HepG2 (cell line): ENCODE data around the gene AP1M2. TPM values are rescaled to one million over a fixed set of nuclear protein-coding genes. Genes with fewer than 3 reads are reported as not detected.

ENCODE experiments used
- AKNA ChIP-seq: sonication (generic); formaldehyde crosslinking; IDR thresholded peaks from 2 replicates; pipeline ENCODE4 v1.4.0; 2020; ENCODE audit warnings: missing genetic modification reagents, borderline replicate concordance
- BRCA1 ChIP-seq: sonication (generic); formaldehyde crosslinking; IDR thresholded peaks from 2 replicates; pipeline ENCODE4 v1.4.0; 2020; ENCODE audit warnings: missing genetic modification reagents
- EEA1 ChIP-seq: sonication (generic); formaldehyde crosslinking; IDR thresholded peaks from 2 replicates; pipeline ENCODE4 v1.5.1; 2020; ENCODE audit warnings: mild to moderate bottlenecking, missing genetic modification reagents, borderline replicate concordance
- GATAD1 ChIP-seq: IDR thresholded peaks from 2 replicates; pipeline ENCODE4 v1.6.1; 2016; ENCODE audit warnings: missing genetic modification reagents, missing compliant biosample characterization
- MATR3 ChIP-seq: sonication (generic); formaldehyde crosslinking; IDR thresholded peaks from 2 replicates; pipeline ENCODE4 v1.4.0; 2020; ENCODE audit warnings: missing genetic modification reagents
- MXI1 ChIP-seq: IDR thresholded peaks from 3 replicates; pipeline ENCODE4 v1.6.1; 2012; ENCODE audit warnings: low read depth, low read length, inconsistent platforms, borderline replicate concordance
- PAXIP1 ChIP-seq: sonication (generic); formaldehyde crosslinking; conservative IDR thresholded peaks from 2 replicates; pipeline ENCODE4 v1.4.0; 2020; ENCODE audit warnings: mild to moderate bottlenecking, missing genetic modification reagents, moderate library complexity
- REXO4 ChIP-seq: sonication (generic); formaldehyde crosslinking; IDR thresholded peaks from 2 replicates; pipeline ENCODE4 v1.8.0; 2022; ENCODE audit warnings: missing genetic modification reagents, mild to moderate bottlenecking, borderline replicate concordance
- ZFP37 ChIP-seq: sonication (generic); formaldehyde crosslinking; IDR thresholded peaks from 2 replicates; pipeline ENCODE4 v1.4.0; 2020; ENCODE audit warnings: missing genetic modification reagents, borderline replicate concordance
- ZNF318 ChIP-seq: sonication (generic); formaldehyde crosslinking; IDR thresholded peaks from 2 replicates; pipeline ENCODE4 v1.4.0; 2020; ENCODE audit warnings: mild to moderate bottlenecking, missing genetic modification reagents
- ZNF350 ChIP-seq: sonication (generic); formaldehyde crosslinking; IDR thresholded peaks from 2 replicates; pipeline ENCODE4 v1.4.0; 2020; ENCODE audit warnings: mild to moderate bottlenecking, low read depth, missing genetic modification reagents, borderline replicate concordance
- ZNF768 ChIP-seq: sonication (generic); formaldehyde crosslinking; IDR thresholded peaks from 2 replicates; pipeline ENCODE4 v1.4.0; 2020; ENCODE audit warnings: missing genetic modification reagents
- ZNF839 ChIP-seq: sonication (generic); formaldehyde crosslinking; IDR thresholded peaks from 2 replicates; pipeline ENCODE4 v1.4.0; 2020; ENCODE audit warnings: missing genetic modification reagents, mild to moderate bottlenecking, borderline replicate concordance
- polyA plus RNA-seq, 8 experiments: library from polyadenylated mRNA; depleted of rRNA in 3 of 8; stranded (reverse) in 7 of 8; unstranded in 1 of 8; fragments of >200 nt; fragmentation: Illumina TruSeq in 4 of 8; extraction: Trizol in 4 of 8; gene quantifications; 2 replicates each; pipeline versions ENCODE4 v1.2.1 to v1.2.3, GENCODE V29; 2011 to 2016; ENCODE audit warnings: low read depth in 4 of 8, missing spikeins in 1 of 8, mixed read lengths in 1 of 8; ENCODE audit not compliant: insufficient read depth in 1 of 8
- total RNA-seq, 5 experiments: library from RNA; depleted of rRNA; stranded (reverse); fragments of >200 nt; fragmentation: Illumina TruSeq; extraction: Trizol; gene quantifications; 2 replicates each; pipeline ENCODE4 v1.2.3, GENCODE V29; 2016; ENCODE audit warnings: low read depth in 1 of 5

Gene AP1M2
- total and polyA plus RNA-seq, 2 of the 13 experiments (the other 11 are each of a cell fraction or from before 2014, with no cell fraction given) = 6.3 to 76.8 TPM

GRCh38 chr19:10544753-10545251 is 42.3 kb downstream of the AP1M2 start (continued):
- TF ChIP-seq AKNA (no peak), ZFP37 (CRISPR knock-in tag) (no peak), EEA1 (no peak), MXI1 (no peak), GATAD1 (CRISPR knock-in tag) (no peak), ZNF318 (CRISPR knock-in tag) (no peak), PAXIP1 (CRISPR knock-in tag) (no peak), REXO4 (CRISPR knock-in tag) (no peak), ZNF839 (CRISPR knock-in tag) (0 out of 2 replicates have a peak, but pooled peaks have one; percentile 58), BRCA1 (no peak), MATR3 (CRISPR knock-in tag) (no peak), ZNF768 (CRISPR knock-in tag) (0 out of 2 replicates have a peak, but pooled peaks have one; percentile 12), ZNF350 (CRISPR knock-in tag) (peak; percentile 61; the same call in 1 of the 2 replicates)
